Fibroblast of pulmonary artery (primary cell): ENCODE data around the gene GRAMD1A.

Experiments
- DNase-seq: peaks from one replicate; pipeline ENCODE4 v3.0.0-alpha.2; 2010; ENCODE audit warnings: low read depth
- H3K4me3 ChIP-seq: replicated peaks from 2 replicates; pipeline ENCODE4 v1.5.1; 2011; ENCODE audit warnings: low read depth, mild to moderate bottlenecking, control low read depth, low read length, moderate library complexity
- CTCF ChIP-seq: IDR thresholded peaks from 2 replicates; pipeline ENCODE4 v1.5.1; 2011; ENCODE audit warnings: mild to moderate bottlenecking, control low read depth, low read length, inconsistent platforms; ENCODE audit errors: missing control alignments

The GRAMD1A gene

GRCh38 chr19:35066691-35067563, 66.8 kb downstream of the GRAMD1A start:
- TF ChIP-seq CTCF = peak; percentile 90
- H3K4me3 ChIP-seq = no peak overlapping the region
- peak; percentile 84 for DNase-seq

- no peak for DNase-seq
- no peak overlapping the region for H3K4me3 ChIP-seq
- TF ChIP-seq CTCF = no peak
Observed at GRCh38 chr19:35068941-35069634, 69.0 kb downstream of the GRAMD1A start.

- no peak for TF ChIP-seq CTCF
- no peak overlapping the region for H3K4me3 ChIP-seq
- DNase-seq = no peak
Observed at GRCh38 chr19:35069696-35070095, 69.6 kb downstream of the GRAMD1A start.

- H3K4me3 ChIP-seq = no peak overlapping the region
- no peak for TF ChIP-seq CTCF
Observed at GRCh38 chr19:35070471-35070870, 70.3 kb downstream of the GRAMD1A start.

GRCh38 chr19:35073516-35073915, 73.4 kb downstream of the GRAMD1A start:
- no peak overlapping the region for H3K4me3 ChIP-seq
- TF ChIP-seq CTCF = no peak
- DNase-seq = no peak

More at GRCh38 chr19:35070471-35070870, 70.3 kb downstream of the GRAMD1A start:
- DNase-seq = no peak

GRCh38 chr19:35073941-35074340, 73.8 kb downstream of the GRAMD1A start:
- no peak overlapping the region for H3K4me3 ChIP-seq
- no peak for DNase-seq
- no peak for TF ChIP-seq CTCF
